OCI-LY7 (cell line): ENCODE measurements around the gene HOXC4. TPM values are rescaled to one million over a fixed set of nuclear protein-coding genes. Genes with fewer than 3 reads are reported as not detected.
A peak's percentile ranks its signal among the peaks of the same experiment; 100 is the strongest.

Experiments used
- BruUV-seq: library from RNA; stranded (reverse); fragments of 400-500 nt; replicated peaks from 2 replicates; lab custom pipeline; 2021; lab: Mats Ljungman, UMichigan
- CTCF ChIA-PET: fragments of 300-600 bp; sonication (Branson Sonifier 250); formaldehyde crosslinking; loops from one replicate; lab custom pipeline; 2022; ENCODE audit warnings: antibody characterized with exemption; ENCODE audit not compliant: unreplicated experiment; lab: Charles Lee
- POLR2A ChIA-PET: fragments of 300-600 bp; sonication (Branson Sonifier 250); formaldehyde crosslinking; loops from one replicate; lab custom pipeline; 2022; ENCODE audit warnings: antibody characterized with exemption; lab: Charles Lee
- DNase-seq: peaks from one replicate; pipeline ENCODE4 v3.0.0-alpha.2; 2015; ENCODE audit warnings: low spot score
- H2AFZ ChIP-seq: fragments of 200-600 bp; sonication (generic), shearing (Covaris generic); 2 replicates; pipeline ENCODE4 v1.6.1; 2014; ENCODE audit warnings: mild to moderate bottlenecking, antibody characterized with exemption, low read length, moderate library complexity
- H3K27ac ChIP-seq: fragments of 200-600 bp; sonication (generic); 2 replicates; pipeline ENCODE4 v1.5.1; 2014; ENCODE audit warnings: mixed run types, low read depth, mild to moderate bottlenecking, moderate library complexity, low read length, inconsistent platforms; ENCODE audit not compliant: poor library complexity, severe bottlenecking
- H3K36me3 ChIP-seq: fragments of 200-600 bp; sonication (generic); 2 replicates; pipeline ENCODE4 v1.6.1; 2014; ENCODE audit warnings: mild to moderate bottlenecking, antibody characterized with exemption, low read length, moderate library complexity, mixed read lengths; ENCODE audit not compliant: insufficient read depth
- H3K4me1 ChIP-seq: fragments of 200-600 bp; sonication (generic); 2 replicates; pipeline ENCODE4 v1.5.1; 2014; ENCODE audit warnings: mild to moderate bottlenecking, low read length; ENCODE audit not compliant: insufficient read depth, poor library complexity, severe bottlenecking
- H3K4me2 ChIP-seq: fragments of 200-600 bp; sonication (generic); 2 replicates; pipeline ENCODE4 v1.6.1; 2014; ENCODE audit warnings: mild to moderate bottlenecking, low read length
- H3K4me3 ChIP-seq: fragments of 200-600 bp; sonication (generic); 2 replicates; pipeline ENCODE4 v1.5.1; 2014; ENCODE audit warnings: mild to moderate bottlenecking, low read depth, low read length; ENCODE audit not compliant: poor library complexity, severe bottlenecking
- H3K79me2 ChIP-seq: fragments of 200-600 bp; sonication (generic); 2 replicates; pipeline ENCODE4 v1.6.1; 2016; ENCODE audit warnings: low read depth, mild to moderate bottlenecking, low read length, moderate library complexity, mixed read lengths; ENCODE audit not compliant: insufficient read depth
- H3K9me2 ChIP-seq: fragments of 200-600 bp; sonication (generic); 2 replicates; pipeline ENCODE4 v1.6.1; 2016; ENCODE audit warnings: mild to moderate bottlenecking, low read length, mixed read lengths; ENCODE audit not compliant: insufficient read depth
- H3K9me3 ChIP-seq: fragments of 200-600 bp; sonication (generic); 2 replicates; pipeline ENCODE4 v1.6.1; 2014; ENCODE audit warnings: mild to moderate bottlenecking, mixed run types, low read length, mixed read lengths
- H4K20me1 ChIP-seq: fragments of 200-600 bp; sonication (generic); 2 replicates; pipeline ENCODE4 v1.6.1; 2014; ENCODE audit warnings: mild to moderate bottlenecking, antibody characterized with exemption, low read length, moderate library complexity, mixed read lengths; ENCODE audit not compliant: insufficient read depth
- EZH2phosphoT487 ChIP-seq: fragments of 200-600 bp; sonication (generic); IDR thresholded peaks from 2 replicates; pipeline ENCODE4 v1.6.1; 2018; ENCODE audit warnings: low read depth, borderline replicate concordance, mild to moderate bottlenecking, mixed run types, antibody characterized with exemption, low read length, moderate library complexity, mixed read lengths
- intact Hi-C: fragments of 100-400 bp; cut with micrococcal nuclease; formaldehyde crosslinking; loops from one replicate; pipeline ENCODE4 v1.10.0; 2022; ENCODE audit not compliant: unreplicated experiment
- total RNA-seq, 2 experiments: library from RNA; depleted of rRNA in 1 of 2; stranded (reverse); fragments of >200 nt in 1 of 2; shearing (Covaris generic) in 1 of 2; gene quantifications; 2 replicates each; pipeline ENCODE4 v1.2.3, GENCODE V29; 2014 to 2022
- TF ChIP-seq, protein P1 (sequence below): fragments of 200-600 bp; sonication (generic); conservative IDR thresholded peaks from 2 replicates; pipeline ENCODE4 v1.5.1; 2014; ENCODE audit warnings: mild to moderate bottlenecking, antibody characterized with exemption, low read length, moderate library complexity, mixed read lengths

Gene HOXC4
- total RNA-seq, 2 experiments from 2014 or later = 7.1 to 20.0 TPM

DNA sequence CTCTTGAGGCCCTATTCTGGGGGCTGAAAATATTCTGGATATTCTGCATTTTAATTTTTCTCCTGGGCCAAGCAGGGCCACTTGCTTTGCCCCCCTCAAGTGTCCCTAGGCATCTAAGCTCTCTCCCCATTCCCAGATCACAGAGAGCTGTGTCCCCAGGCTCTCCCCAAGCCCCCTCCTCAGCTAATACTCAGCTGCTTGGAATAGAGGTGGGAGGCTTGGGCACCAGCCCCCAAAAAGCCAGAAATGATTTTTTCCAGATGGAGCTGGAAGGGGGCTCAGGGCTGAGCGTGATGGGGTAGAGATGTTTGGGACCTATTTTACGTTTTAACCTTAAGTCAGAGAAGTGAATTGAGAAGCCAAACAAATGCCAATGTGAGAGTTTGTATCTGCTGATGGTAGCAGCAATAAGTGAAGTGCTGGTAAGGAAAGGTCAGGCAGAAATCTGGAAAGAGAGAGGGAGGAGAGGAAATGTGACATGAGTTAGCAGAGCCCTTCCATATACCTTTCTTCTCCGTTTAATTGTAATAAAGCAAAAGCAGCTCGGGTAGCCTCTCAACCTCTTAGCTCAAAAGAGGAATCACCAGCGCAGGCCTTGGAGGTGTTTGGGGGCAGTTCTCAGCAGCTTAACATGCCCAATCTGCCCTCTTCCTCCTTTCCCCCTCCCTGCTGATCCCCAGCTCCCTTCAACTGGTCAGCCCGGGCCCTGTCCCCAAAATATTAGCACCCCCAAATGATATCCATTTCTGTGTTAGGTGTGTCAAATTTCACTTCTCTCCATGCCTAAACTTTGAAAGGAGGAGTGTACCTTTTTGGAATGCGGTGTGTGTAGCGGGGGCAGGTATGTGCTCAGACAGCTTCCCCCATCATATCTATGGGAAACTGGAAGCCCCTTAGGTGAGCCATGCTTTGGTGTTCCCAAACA, 30.4 kb upstream of the HOXC4 start:
- Histone ChIP-seq H3K4me1 (peaks cover 80% of the 10 kb centered on the region), H3K9me3 (no peaks in the 10 kb centered on the region), H3K36me3 (no peaks in the 10 kb centered on the region), H3K79me2 (no peaks in the 10 kb centered on the region), H3K27ac (no peak overlapping the region), H3K9me2 (no peaks in the 10 kb centered on the region), H3K4me2 (peak overlapping the region; percentile 16; the same call in 1 of the 2 replicates), H4K20me1 (no peaks in the 10 kb centered on the region), H2AFZ (peak overlapping the region; percentile 64; the same call in 1 of the 2 replicates), H3K4me3 (no peak overlapping the region)
- CTCF ChIA-PET = interaction anchor here (1.0 kb wide), 1 partner anchor 9 kb away, joined by 3 read pairs; no protein-coding TSS in a partner anchor
- TF ChIP-seq, protein P1, sequence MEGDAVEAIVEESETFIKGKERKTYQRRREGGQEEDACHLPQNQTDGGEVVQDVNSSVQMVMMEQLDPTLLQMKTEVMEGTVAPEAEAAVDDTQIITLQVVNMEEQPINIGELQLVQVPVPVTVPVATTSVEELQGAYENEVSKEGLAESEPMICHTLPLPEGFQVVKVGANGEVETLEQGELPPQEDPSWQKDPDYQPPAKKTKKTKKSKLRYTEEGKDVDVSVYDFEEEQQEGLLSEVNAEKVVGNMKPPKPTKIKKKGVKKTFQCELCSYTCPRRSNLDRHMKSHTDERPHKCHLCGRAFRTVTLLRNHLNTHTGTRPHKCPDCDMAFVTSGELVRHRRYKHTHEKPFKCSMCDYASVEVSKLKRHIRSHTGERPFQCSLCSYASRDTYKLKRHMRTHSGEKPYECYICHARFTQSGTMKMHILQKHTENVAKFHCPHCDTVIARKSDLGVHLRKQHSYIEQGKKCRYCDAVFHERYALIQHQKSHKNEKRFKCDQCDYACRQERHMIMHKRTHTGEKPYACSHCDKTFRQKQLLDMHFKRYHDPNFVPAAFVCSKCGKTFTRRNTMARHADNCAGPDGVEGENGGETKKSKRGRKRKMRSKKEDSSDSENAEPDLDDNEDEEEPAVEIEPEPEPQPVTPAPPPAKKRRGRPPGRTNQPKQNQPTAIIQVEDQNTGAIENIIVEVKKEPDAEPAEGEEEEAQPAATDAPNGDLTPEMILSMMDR = no peak
- TF ChIP-seq EZH2phosphoT487 = no peak
- POLR2A ChIA-PET = interaction anchor here (0.6 to 2.9 kb wide), 6 partner anchors 9 to 191 kb away, joined by 3 to 10 read pairs (median 4); partner anchors contain the start of genes HOXC4 and HOXC5
- no TSS peak for BruUV-seq
- intact Hi-C loops = no loop called here
- DNase-seq = no peak

DNA sequence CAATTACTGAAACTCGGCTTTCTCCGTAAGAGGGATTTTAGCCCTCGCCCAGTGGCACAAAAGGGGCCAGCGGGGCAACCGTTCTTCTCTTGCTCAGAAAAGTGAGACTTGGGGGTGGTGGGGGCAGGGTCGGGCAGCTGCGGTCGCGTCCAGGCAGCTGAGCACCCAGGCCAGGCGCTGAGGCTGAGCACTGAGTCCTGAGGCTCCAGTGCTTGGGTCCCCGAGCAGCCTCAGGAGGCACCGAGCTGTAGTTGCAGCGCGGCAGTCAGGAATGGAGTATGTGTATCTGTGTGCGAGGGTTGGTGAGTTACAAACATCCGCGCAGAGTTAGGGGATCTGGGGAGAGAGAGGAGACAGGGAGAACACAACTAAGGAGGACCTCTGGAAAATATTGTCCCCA, 29.5 kb upstream of the HOXC4 start:
- POLR2A ChIA-PET = interaction anchor here (1.0 to 2.9 kb wide), 4 partner anchors 8 to 190 kb away, joined by 3 to 10 read pairs (median 4); partner anchors contain the start of gene HOXC5
- Histone ChIP-seq H3K9me2 (no peaks in the 10 kb centered on the region), H3K4me2 (no peak overlapping the region), H2AFZ (no peak overlapping the region), H3K36me3 (no peaks in the 10 kb centered on the region), H4K20me1 (no peaks in the 10 kb centered on the region), H3K27ac (no peak overlapping the region), H3K4me3 (no peak overlapping the region), H3K4me1 (peaks cover 79% of the 10 kb centered on the region), H3K79me2 (no peaks in the 10 kb centered on the region), H3K9me3 (no peaks in the 10 kb centered on the region)
- DNase-seq = no peak
- TF ChIP-seq EZH2phosphoT487 = no peak
- TF ChIP-seq, protein P1 = no peak
- CTCF ChIA-PET = interaction anchor here (1.0 kb wide), 1 partner anchor 8 kb away, joined by 3 read pairs; no protein-coding TSS in a partner anchor
- intact Hi-C loops = no loop called here
- BruUV-seq = no TSS peak
